HG02678 (cell line): Measurements from ENCODE around the gene TFIP11.
"Not testable (repeated sequence)": the region's sequence is repeated elsewhere in the genome, so short reads cannot be mapped to it uniquely, and the experiment has no call there.

ENCODE experiments used
- ATAC-seq: cut with Tn5 transposase; IDR thresholded peaks from one replicate; pipeline ENCODE4 v1.9.1; 2021; ENCODE audit warnings: mild to moderate bottlenecking, moderate library complexity; ENCODE audit not compliant: unreplicated experiment

The TFIP11 gene

DNA sequence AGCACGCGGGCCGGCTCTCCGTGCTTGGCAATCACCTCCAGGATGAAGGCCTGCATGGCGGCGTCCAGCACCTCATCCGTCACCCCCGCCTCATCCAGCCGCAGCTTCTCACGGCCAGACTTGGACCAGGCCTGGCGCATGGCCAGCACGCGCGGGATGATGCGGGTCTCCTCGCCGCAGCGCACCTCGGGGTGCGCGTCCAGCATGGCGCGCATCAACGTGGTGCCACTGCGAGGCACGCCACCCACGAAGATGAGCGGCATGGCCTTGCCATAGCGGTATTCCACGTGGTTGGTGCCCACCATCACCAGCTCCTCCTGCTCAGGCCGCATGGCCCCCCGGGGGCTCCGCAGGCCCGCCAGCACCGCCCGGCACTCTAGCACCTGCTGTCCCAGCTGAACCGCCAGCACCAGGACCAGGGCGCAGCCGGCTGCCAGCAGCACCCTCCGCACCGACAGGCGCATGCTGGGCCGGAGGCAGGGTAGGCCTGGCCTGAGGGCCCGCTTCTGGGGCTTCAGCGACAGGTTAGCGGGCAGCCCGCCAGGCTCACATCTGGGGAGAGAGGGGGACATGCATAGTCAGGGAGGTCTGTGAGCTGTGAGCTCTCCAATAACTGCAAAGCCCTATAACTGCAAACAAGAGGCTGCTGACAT is 29.0 kb upstream of the TFIP11 start:
- ATAC-seq, result no peak

DNA sequence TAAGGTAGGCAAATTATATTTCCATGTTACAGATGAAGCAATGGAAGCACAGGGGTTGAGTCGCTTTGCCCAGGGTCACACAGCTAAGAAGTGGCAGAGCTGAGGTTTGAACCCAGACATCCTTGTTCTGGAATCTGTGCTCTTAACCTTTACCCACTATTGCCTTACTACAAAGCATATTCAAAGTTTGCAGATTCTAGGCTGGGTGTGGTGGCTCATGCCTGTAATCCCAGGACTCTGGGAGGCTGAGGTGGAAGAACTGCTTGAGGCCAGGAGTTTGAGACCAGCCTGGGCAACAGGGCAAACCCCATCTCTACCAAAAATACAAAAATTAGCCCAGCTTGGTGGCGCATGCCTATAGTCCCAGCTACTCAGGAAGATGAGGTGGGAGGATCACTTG is 27.8 kb upstream of the TFIP11 start:
- ATAC-seq, result no peak

DNA sequence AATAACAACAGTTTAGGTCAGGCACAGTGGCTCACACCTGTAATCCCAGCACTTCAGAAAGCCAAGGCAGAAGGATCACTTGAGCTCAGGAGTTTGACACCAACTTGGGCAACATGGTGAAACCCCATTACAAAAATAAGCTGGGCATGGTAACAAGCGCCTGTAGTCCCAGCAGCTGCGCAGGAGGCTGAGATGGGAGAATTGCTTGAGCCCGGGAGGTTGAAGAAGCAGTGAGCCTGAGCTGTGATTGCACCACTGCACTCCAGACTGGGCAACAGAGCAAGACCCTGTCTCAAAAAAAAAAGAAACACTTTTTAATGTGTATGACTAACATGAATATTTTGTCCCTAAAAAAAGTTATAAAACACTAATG is 24.5 kb upstream of the TFIP11 start:
- no peak for ATAC-seq

DNA sequence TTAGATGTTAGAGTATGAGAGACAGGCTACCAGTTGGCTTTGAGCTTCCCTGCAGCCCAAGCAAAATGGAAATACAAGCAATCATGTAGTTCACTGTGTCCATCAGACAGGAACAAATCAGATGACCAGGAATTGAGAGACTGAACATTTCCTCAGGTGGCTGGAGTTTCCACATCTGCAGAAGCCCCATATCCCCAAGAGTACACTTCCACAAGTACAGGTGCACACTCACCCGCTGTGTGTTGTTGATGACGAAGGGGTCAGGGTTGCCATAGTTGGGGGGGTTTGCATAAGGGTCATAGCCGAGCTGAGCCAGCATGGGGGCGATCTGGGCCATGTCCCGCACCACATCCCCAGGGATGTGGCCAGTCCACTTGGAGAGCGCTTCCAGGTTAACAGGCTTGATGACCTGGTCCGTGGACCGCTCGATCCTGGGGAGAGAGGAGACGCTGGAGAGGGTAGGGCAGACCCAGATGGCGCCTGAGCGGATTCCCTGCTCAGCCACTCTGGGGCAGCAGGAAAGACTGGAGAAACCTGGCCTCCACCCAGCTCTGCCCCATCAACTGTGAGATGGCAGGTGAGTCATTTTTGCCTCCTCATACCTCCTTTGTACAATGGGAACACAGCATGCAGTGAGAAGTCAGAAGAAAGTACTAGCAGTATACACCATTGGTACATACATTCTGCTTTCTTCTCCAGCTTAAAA is 23.9 kb upstream of the TFIP11 start:
- no peak for ATAC-seq

DNA sequence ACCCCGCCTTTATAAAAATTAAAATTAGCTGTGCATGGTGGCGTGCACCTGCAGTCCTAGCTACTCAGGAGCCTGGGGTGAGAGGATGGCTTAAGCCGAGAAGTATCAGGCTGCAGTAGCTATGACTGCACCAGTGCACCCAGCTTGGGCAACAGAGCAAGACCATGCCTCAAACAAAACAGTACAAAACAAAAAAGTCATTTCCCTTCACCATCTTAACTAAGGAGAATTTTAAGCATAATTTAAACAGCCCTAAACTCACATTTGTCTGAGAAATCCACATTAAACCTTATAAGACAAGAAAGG is 23.3 kb upstream of the TFIP11 start:
- no peak for ATAC-seq

DNA sequence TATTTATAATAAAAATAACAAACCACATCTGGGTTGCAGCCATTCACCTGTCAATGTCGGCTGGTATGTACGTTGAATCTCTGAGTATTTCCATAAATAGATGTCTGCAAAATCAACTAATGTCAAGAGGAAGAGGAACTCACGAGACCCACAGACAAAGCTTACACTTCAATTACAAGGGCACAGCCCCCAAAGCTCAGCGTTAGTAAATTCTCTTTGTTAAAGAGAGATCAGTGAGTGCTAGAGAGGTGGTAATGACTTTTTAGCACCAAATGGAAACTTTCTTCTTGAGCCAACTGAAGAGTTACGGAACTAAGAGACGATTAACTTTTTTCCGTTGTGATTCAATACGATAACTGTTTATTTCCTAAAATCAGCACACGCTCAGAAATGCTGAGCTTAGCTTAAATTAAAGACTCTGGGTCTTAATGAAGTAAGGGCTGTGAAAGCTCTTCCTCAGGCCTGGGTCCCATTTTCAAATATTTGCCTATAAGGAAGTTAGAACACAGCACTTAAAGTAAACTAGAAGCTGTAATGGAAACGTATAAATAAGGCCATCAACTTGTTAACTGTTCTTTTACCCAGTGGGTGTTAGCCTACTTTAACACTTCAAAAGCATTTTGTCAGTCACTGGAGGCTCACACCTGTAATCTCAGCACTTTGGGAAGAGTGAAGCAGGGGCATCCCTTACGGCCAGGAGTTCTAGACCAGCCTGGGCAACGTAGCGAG is 22.8 kb upstream of the TFIP11 start:
- no peak for ATAC-seq

DNA sequence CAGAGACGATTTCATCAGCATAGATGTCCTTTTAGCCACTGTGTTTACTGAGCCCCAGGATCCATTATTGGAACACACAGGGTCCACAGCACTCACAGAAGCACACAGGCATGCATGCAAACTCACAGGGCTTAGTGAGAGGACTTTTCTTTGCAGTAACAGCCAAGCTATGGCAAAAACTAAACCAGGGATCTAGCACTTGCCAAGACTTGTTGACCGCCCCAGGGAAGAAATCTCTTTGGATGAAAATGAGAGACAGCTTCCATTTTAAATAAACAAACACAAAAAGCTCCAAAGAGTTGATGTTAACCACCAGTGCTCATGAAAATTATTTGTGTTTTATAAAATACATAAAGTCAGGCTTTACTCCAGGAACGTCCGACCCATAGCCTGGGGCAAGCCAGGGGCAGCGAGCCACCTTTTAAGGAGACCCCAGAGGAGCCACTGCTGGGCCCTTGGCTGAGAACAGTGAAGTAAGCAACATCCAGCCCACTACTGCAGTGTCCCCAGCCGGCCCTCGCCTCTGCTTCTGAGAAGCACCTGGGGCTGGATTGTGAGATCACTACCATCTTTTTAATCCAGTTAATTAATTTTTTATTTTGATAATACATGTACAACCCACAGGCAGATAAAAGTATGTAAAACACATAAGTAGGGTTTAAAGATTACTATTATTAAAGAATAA is 22.0 kb upstream of the TFIP11 start:
- ATAC-seq, result no peak

DNA sequence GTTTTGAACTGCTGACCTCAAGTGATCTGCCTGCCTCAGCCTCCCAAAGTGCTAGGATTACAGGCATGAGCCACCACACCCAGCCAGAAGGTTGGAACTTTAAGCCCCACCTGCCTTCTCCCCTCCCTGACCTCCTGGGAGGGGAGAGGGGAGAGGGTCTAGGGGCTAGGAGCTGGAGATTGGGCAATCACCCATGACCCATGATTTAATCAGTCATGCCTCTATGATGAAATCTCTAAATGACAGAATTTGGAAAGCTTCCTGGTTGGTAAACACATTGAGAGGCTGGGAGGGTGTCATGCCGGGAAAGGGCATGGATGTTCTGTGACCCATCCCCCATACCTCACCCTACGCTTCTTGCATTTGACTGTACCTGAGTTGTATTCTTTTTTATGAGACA is 17.1 kb upstream of the TFIP11 start:
- no peak for ATAC-seq

DNA sequence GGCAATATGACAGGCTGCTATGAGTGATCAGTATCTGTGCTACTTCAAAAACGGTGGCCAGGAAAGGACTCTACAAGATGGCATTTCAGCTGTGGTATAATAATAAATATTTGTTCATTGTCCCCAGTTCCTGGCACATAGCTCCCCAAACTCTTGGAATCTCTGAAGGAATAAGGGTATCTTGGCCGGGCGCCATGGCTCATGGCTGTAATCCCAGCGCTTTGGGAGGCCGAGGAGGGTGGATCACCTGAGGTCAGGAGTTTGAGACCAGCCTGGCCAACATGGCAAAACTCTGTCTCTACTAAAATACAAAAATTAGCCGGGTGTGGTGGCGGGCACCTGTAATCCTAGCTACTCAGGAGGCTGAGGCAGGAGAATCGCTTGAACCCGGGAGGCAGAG is 16.2 kb upstream of the TFIP11 start:
- not testable (repeated sequence) for ATAC-seq

DNA sequence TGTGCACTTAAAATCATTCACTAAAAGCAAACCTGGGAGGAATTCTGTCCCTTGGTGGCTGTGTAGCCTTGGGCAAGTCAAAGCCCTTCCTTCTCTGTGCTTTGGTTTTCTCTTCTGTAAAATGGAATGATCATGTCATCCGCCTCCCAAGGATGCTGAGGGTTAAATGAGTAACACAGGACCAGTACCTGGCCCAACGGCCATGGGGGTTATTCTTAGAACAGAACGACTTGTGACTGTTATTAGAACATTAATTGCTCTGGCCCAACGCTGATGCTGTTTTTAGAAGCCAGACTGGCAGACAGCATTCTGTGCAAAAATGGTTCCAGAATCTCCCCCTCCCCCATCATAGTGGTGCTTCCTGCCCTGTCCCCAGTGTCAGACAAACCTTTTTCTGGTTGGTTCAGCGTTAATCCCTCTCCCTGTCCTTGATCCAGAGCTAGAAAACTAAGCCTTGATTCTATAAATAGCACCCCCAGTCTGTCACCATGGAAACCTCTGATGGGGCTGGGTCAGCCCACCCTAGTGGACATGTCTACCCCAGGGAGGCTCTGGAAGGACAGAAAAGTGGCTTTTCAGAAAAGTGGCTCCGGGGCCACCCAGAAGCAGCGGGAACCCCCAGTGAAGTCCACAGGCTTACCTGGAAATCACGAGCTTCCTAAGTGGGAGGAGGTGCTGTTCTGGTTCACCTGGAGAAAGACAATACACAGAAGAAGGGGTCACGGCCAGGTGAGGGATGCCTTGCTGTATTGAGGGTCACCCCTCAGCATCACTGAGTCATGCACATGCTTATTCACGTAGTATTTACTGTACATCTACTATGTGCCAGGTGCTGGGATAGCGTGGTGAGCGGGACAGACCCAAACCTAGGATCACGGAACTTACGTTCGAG is 15.5 kb upstream of the TFIP11 start:
- ATAC-seq, result no peak

DNA sequence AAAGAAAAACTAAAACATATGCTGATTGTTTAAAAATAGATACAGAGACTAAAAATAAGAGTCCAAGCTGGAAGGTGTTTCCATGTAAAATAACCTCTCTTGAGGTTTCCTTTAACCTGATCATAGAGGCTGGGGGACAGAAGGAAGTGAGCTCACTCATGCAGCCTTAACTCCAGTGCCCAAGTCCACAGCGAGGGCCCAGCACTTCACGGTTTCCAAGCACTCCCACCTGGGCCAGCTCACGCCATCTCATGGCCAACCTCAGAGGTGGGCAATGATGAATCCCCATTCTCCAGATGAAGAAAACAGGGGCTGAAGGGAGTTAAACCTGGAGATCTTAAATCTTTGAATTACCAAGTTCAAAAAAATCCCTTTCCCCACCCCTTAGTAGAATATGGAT is 14.9 kb upstream of the TFIP11 start:
- ATAC-seq, result no peak

DNA sequence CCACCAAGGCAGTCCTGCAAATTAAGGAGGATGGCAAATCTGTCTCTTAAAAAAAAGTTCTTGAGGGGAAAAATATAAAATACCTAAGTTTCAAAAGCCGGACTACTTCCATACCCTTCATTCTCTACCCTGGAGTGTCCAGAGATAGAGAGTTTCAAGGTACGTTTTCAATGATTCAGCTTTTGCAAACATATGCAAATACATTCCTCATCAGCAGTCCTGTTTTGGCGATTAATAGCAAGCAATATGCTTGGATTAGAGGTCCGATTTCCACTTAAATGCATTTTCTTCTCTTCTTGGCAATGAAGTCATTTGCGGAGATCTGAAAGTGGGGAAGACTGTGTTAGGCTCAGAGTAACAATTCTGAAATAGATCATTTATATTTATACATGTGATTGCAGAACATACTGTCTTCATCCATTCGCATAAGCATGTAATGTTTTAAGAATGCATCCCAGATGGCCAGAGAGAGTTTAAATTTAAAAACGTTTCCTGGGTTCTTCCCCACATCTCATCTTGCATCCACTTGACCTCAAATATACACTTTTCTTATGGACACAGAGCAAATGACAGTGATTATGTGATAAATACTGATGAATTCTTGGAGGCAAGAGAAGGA is 13.8 kb upstream of the TFIP11 start:
- no peak for ATAC-seq

DNA sequence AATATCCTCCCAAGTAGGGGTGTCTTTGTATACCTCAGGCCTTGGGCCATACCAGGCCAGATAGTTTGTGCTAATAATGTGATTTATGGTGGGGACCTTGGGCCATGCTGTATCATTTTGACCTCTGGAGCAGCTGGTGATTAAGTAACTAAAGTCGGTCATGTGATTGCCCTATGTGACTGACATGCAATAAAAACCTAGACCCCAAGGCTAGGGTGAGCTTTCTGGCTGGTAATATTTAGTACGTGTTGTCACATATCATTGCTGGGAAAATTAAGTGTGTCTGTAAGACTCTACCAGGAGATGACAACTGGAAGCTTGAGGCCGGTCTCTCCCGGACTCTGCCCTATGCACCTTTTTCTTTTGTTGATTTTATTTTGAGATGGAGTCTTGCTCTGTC is 12.6 kb upstream of the TFIP11 start:
- no peak for ATAC-seq

DNA sequence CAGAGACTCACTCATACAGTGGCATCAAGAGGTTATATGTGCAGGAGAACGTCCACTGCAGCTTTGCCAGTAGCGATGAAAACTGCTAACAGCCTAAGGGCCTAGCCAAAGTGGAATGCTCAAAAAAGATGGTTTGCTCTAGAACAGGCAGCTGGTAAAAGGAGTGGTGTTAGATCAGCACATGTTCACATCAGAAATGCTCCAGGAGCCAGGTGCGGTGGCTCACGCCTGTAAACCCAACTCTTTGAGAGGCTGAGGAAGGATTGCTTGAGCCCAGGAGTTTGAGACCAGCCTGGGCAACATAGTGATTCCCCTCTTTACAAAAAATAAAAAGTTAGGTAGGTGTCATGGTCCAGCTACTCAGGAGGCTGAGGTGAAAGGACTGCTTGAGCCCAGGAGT is 10.3 kb upstream of the TFIP11 start:
- ATAC-seq, result no peak

DNA sequence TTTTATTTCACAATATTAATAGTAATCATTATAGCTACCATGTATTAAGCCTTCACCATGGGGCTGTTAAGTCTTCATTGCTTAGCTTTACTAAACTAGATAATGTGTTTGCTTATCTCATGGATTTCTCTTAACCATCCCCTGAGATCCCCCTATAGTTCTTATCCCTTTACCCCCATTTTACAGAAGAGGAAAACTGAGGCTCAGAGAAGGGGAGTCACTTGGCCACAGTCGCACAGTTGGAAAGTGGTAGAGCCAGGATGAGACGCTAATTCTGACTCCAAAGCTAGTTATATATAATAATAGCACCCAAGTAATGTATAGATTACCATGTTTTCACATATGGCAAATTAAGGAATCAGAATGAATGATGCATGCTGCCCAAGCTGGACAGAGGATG is 9.7 kb upstream of the TFIP11 start:
- no peak for ATAC-seq

DNA sequence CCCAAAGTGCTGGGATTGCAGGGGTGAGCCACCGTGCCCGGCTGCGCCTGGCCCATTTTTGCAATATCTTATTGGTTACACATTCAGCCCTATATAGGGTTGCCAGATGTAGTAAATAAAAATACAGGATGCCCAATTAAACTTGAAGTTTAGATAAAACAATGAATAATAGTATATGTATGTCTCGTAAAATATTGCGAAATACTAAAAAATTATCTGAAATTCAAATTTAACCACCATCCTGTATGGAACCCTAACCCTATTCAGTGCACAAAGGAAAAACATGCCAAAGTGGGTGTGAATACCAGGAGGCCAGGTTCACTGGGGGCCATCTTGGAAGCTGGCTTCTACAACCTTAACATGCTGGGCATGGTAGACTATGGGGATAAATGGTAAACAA is 5.2 kb upstream of the TFIP11 start:
- no peak for ATAC-seq

DNA sequence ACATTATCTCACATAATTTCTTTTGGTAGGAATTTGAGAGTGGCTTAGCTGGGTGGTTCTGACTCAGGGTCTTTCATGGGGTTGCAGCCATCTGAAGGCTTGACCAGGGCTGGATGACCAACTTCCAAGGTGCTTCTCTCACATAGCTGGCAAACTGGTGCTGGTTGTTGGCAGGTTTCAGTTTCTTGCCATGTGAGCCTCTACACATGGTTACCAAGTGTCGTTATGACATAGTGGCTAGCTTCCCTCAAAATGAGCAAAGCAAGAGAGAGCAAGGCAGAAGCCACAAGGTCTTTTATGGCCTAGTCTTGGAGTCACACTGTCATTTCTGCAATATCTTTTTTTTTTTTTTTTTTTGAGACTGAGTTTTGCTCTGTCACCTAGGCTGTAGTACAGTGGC is 4.2 kb upstream of the TFIP11 start:
- ATAC-seq, result no peak

DNA sequence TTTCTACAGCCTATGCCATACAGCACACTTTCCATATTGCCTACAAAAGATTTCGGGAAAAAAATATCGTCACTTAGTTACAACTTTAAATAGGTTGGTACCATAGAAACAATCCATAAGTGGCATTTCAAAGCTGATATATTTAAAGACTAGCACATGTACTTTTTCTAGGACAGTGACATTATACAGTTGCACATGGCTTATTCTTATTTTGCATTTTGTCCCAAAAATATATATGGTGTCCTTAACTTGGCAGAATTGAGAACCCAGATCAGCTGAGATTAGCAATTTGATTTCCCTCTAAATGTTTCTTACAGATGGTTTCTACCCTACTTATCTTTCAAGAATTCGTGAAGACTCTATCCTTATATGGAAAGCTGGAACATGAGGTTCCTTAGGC is 3.7 kb upstream of the TFIP11 start:
- ATAC-seq, result no peak

DNA sequence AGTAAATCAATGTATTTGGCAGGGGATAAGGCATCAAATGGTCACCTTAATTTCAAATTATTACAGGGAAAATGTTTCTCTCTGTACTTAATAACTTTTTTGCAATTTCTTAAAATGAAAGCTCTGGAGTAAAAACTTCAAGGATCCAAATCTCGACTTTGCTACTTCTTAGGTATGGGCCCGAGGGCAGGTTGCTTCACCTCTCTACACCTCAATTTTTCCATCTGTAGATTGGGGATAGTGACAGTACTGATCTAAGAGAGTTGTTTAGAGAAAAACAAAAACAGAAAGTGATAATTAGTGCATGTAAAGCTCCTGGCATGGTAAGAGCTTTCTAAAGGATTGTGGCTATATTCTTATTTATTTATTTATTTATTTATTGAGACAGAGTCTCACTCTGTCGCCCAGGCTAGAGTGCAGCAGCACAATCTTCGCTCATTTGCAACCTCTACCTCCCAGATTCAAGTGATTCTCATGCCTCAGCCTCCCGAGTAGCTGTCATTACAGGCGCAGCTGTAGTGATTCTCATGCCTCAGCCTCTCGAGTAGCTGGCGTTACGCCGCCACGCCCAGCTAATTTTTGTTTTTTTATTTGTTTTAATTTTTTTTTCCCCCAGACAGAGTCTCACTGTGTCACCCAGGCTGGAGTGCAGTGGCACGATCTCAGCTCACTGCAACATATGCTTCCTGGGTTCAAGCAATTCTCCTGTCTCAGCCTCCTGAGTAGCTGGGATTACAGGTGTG is 2.3 kb upstream of the TFIP11 start:
- ATAC-seq, result no peak

DNA sequence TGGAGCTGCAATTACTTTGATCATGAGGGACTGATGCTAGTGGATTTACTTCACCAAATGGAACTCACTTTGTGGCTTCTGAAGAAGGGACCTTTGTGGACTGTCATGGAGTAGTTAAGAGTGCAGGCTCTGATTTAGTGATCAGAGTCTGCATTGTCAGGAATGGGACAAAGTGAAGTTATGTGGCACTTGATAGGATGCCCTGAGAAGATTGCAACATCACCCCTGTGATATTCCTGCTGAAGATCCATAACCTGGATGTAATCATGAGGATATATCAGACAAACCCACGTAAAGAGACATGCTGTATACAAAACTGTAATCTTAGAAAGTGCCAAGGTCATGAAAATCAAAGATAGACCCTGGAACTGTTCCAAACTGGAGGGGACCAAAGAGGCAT is 1.6 kb upstream of the TFIP11 start:
- no peak for ATAC-seq
